Measurements from ENCODE around the gene EARS2.
A peak's percentile ranks its signal among the peaks of the same experiment; 100 is the strongest.
"Not testable (repeated sequence)": the region's sequence is repeated elsewhere in the genome, so short reads cannot be mapped to it uniquely, and the experiment has no call there.

The EARS2 gene

GRCh38 chr16:23566724-23567123, 9.6 kb upstream of the EARS2 start:
- DNase-seq = no peak

- no peak for DNase-seq
Observed at GRCh38 chr16:23564575-23565363, 7.6 kb upstream of the EARS2 start.

GRCh38 chr16:23563186-23563585, 6.0 kb upstream of the EARS2 start:
- no peak for DNase-seq

- no peak for DNase-seq
Observed at GRCh38 chr16:23562505-23562904, 5.4 kb upstream of the EARS2 start.

- DNase-seq = no peak
Observed at GRCh38 chr16:23561586-23561985, 4.4 kb upstream of the EARS2 start.

GRCh38 chr16:23557779-23558702, 891 bp upstream of the EARS2 start:
- DNase-seq = peak; percentile 7

GRCh38 chr16:23554536-23554935, 2.6 kb downstream of the EARS2 start:
- DNase-seq = no peak

GRCh38 chr16:23552161-23552560, 5.0 kb downstream of the EARS2 start:
- no peak for DNase-seq

- no peak for DNase-seq
Observed at GRCh38 chr16:23549938-23550337, 7.2 kb downstream of the EARS2 start.

- DNase-seq = no peak
Observed at GRCh38 chr16:23544436-23544835, 12.7 kb downstream of the EARS2 start.

- DNase-seq = not testable (repeated sequence)
Observed at GRCh38 chr16:23540817-23541178, 16.4 kb downstream of the EARS2 start.

- no peak for DNase-seq
Observed at GRCh38 chr16:23539984-23540816, 16.9 kb downstream of the EARS2 start.

GRCh38 chr16:23538919-23539278, 18.3 kb downstream of the EARS2 start:
- DNase-seq = no peak

- no peak for DNase-seq
Observed at GRCh38 chr16:23537390-23537789, 19.8 kb downstream of the EARS2 start.

GRCh38 chr16:23535901-23536300, 21.2 kb downstream of the EARS2 start:
- DNase-seq = no peak

GRCh38 chr16:23534868-23535860, 22.0 kb downstream of the EARS2 start:
- DNase-seq = no peak

- DNase-seq = no peak
Observed at GRCh38 chr16:23532448-23532847, 24.7 kb downstream of the EARS2 start.

GRCh38 chr16:23530062-23530461, 27.1 kb downstream of the EARS2 start:
- no peak for DNase-seq

- no peak for DNase-seq
Observed at GRCh38 chr16:23528644-23529310, 28.4 kb downstream of the EARS2 start.

- no peak for DNase-seq
Observed at GRCh38 chr16:23527961-23528643, 29.0 kb downstream of the EARS2 start.

GRCh38 chr16:23524886-23525285, 32.3 kb downstream of the EARS2 start:
- no peak for DNase-seq
